NCI-H1436 (cell line): ENCODE measurements around the gene PPP2R5C.
"Not testable (repeated sequence)": the region's sequence is repeated elsewhere in the genome, so short reads cannot be mapped to it uniquely, and the experiment has no call there.

ENCODE experiments used
- DNase-seq: peaks from one replicate; lab custom pipeline; 2025; lab: John Stamatoyannopoulos, UW

The PPP2R5C gene

GRCh38 chr14:101761032-101761880 is at the start of gene PPP2R5C:
TSS of gene PPP2R5C (plus strand) at chr14:101761709. CDS start at chr14:101761894, 185 bp downstream.
- peak; percentile 78 for DNase-seq

GRCh38 chr14:101711857-101712233 is 49.7 kb upstream of the PPP2R5C start:
- not testable (repeated sequence) for DNase-seq

GRCh38 chr14:101712341-101712740 is 49.2 kb upstream of the PPP2R5C start:
- not testable (repeated sequence) for DNase-seq

GRCh38 chr14:101713091-101713490 is 48.4 kb upstream of the PPP2R5C start:
- not testable (repeated sequence) for DNase-seq

GRCh38 chr14:101713621-101714349 is 47.7 kb upstream of the PPP2R5C start:
- DNase-seq = no peak

GRCh38 chr14:101714394-101714793 is 47.1 kb upstream of the PPP2R5C start:
- DNase-seq = no peak

- no peak for DNase-seq
Measured at GRCh38 chr14:101715210-101716076, 46.1 kb upstream of the PPP2R5C start.

- no peak for DNase-seq
Measured at GRCh38 chr14:101716077-101716950, 45.2 kb upstream of the PPP2R5C start.

GRCh38 chr14:101716956-101717662 is 44.4 kb upstream of the PPP2R5C start:
- DNase-seq = no peak

- no peak for DNase-seq
Measured at GRCh38 chr14:101717663-101718490, 43.6 kb upstream of the PPP2R5C start.

- DNase-seq = no peak
Measured at GRCh38 chr14:101719045-101719645, 42.4 kb upstream of the PPP2R5C start.

- DNase-seq = no peak
Measured at GRCh38 chr14:101719708-101720107, 41.8 kb upstream of the PPP2R5C start.

GRCh38 chr14:101721111-101721510 is 40.4 kb upstream of the PPP2R5C start:
- no peak for DNase-seq

- no peak for DNase-seq
Measured at GRCh38 chr14:101721951-101722661, 39.4 kb upstream of the PPP2R5C start.

- no peak for DNase-seq
Measured at GRCh38 chr14:101723061-101723595, 38.4 kb upstream of the PPP2R5C start.

- DNase-seq = not testable (repeated sequence)
Measured at GRCh38 chr14:101725652-101726051, 35.9 kb upstream of the PPP2R5C start.

- no peak for DNase-seq
Measured at GRCh38 chr14:101726295-101726953, 35.1 kb upstream of the PPP2R5C start.

GRCh38 chr14:101726954-101727302 is 34.6 kb upstream of the PPP2R5C start:
- DNase-seq = no peak
